ENCODE measurements around the gene KRTAP10-1. TPM values are rescaled to one million over a fixed set of nuclear protein-coding genes. Genes with fewer than 3 reads are reported as not detected.

Gene KRTAP10-1
- total RNA-seq, 1 donor from 2014 or later: 0.30 TPM

- no peak for DNase-seq
These were observed 37.6 kb downstream of the KRTAP10-1 start for GRCh38 chr21:44502171-44502958.

GRCh38 chr21:44500111-44500510 is 39.9 kb downstream of the KRTAP10-1 start:
- DNase-seq: no peak

GRCh38 chr21:44499631-44500030 is 40.4 kb downstream of the KRTAP10-1 start:
- no peak for DNase-seq

GRCh38 chr21:44499211-44499560 is 40.8 kb downstream of the KRTAP10-1 start:
- no peak for DNase-seq

GRCh38 chr21:44498280-44499210 is 41.5 kb downstream of the KRTAP10-1 start:
- no peak for DNase-seq

- DNase-seq: no peak
These were observed 42.3 kb downstream of the KRTAP10-1 start for GRCh38 chr21:44497703-44498126.

- no peak for DNase-seq
These were observed 43.1 kb downstream of the KRTAP10-1 start for GRCh38 chr21:44496564-44497550.

GRCh38 chr21:44495611-44496563 is 44.1 kb downstream of the KRTAP10-1 start:
- no peak for DNase-seq

GRCh38 chr21:44494956-44495355 is 45.0 kb downstream of the KRTAP10-1 start:
- no peak for DNase-seq

GRCh38 chr21:44494418-44494817 is 45.6 kb downstream of the KRTAP10-1 start:
- no peak for DNase-seq

- no peak for DNase-seq
These were observed 47.2 kb downstream of the KRTAP10-1 start for GRCh38 chr21:44492567-44493385.

- no peak for DNase-seq
These were observed 49.2 kb downstream of the KRTAP10-1 start for GRCh38 chr21:44490816-44491215.

GRCh38 chr21:44490405-44490804 is 49.6 kb downstream of the KRTAP10-1 start:
- no peak for DNase-seq

GRCh38 chr21:44489962-44490361 is 50.0 kb downstream of the KRTAP10-1 start:
- no peak for DNase-seq

Other genes starting within 250 kb of the KRTAP10-1 start
- gene PFKL, start 240.1 kb downstream of the KRTAP10-1 start, total RNA-seq: 85.3 TPM
- gene CFAP410, start 200.8 kb downstream of the KRTAP10-1 start, total RNA-seq: 13.0 TPM
- 1.8 TPM for gene TRPM2, start 186.6 kb downstream of the KRTAP10-1 start, total RNA-seq
- 1.7 TPM for gene LRRC3, start 84.7 kb downstream of the KRTAP10-1 start, total RNA-seq
- 0.30 TPM for gene KRTAP10-2, start 11.3 kb upstream of the KRTAP10-1 start, total RNA-seq
- gene KRTAP10-3, start 18.6 kb upstream of the KRTAP10-1 start, total RNA-seq: not detected
- gene KRTAP10-4, start 33.5 kb upstream of the KRTAP10-1 start, total RNA-seq: 0.39 TPM
- not detected for gene KRTAP10-5, start 40.4 kb upstream of the KRTAP10-1 start, total RNA-seq
- not detected for gene KRTAP10-6, start 52.3 kb upstream of the KRTAP10-1 start, total RNA-seq
- gene KRTAP10-7, start 60.4 kb upstream of the KRTAP10-1 start, total RNA-seq: 0.99 TPM
- not detected for gene KRTAP10-8, start 71.9 kb upstream of the KRTAP10-1 start, total RNA-seq
- 0.20 TPM for gene KRTAP10-9, start 86.9 kb upstream of the KRTAP10-1 start, total RNA-seq
- 0.49 TPM for gene KRTAP10-10, start 97.2 kb upstream of the KRTAP10-1 start, total RNA-seq
- gene KRTAP10-11, start 106.2 kb upstream of the KRTAP10-1 start, total RNA-seq: 0.69 TPM
- gene KRTAP12-4, start 114.5 kb upstream of the KRTAP10-1 start, total RNA-seq: not detected
- not detected for gene KRTAP12-3, start 117.7 kb upstream of the KRTAP10-1 start, total RNA-seq
- 1.5 TPM for gene KRTAP12-2, start 126.7 kb upstream of the KRTAP10-1 start, total RNA-seq
- gene KRTAP12-1, start 142.0 kb upstream of the KRTAP10-1 start, total RNA-seq: 2.0 TPM
- gene KRTAP10-12, start 157.0 kb upstream of the KRTAP10-1 start, total RNA-seq: not detected
- 4.1 TPM for gene TSPEAR, start 171.4 kb upstream of the KRTAP10-1 start, total RNA-seq